ENCODE data around the gene WNT7B.

Gene WNT7B

GRCh38 chr22:45904236-45904635, 72.7 kb downstream of the WNT7B start:
- no peaks in the 10 kb centered on the region for H3K9me3 ChIP-seq (ENCODE audit: control insufficient read depth, low read length)
- H3K36me3 ChIP-seq (ENCODE audit: control insufficient read depth, insufficient read depth, low read length) = no peaks in the 10 kb centered on the region
- no peak overlapping the region for H3K4me3 ChIP-seq (ENCODE audit: extremely low read depth, insufficient read depth, low read length, poor library complexity, severe bottlenecking)
- WGBS, 2 experiments (ENCODE audit: insufficient coverage in 2 of 2) = 93 to 96% methylated on average over 5 to 6 of the region's 7 CpGs
- H3K27ac ChIP-seq (ENCODE audit: low read depth, low read length, severe bottlenecking) = peak overlapping the region; percentile 29
- H3K4me1 ChIP-seq (ENCODE audit: control insufficient read depth, insufficient read depth, low read length, poor library complexity, severe bottlenecking) = peaks cover 16% of the 10 kb centered on the region

- Histone ChIP-seq H3K27ac (ENCODE audit: low read depth, low read length, severe bottlenecking) (peak overlapping the region; percentile 29), H3K4me1 (ENCODE audit: control insufficient read depth, insufficient read depth, low read length, poor library complexity, severe bottlenecking) (peaks cover 16% of the 10 kb centered on the region), H3K36me3 (ENCODE audit: control insufficient read depth, insufficient read depth, low read length) (no peaks in the 10 kb centered on the region), H3K4me3 (ENCODE audit: extremely low read depth, insufficient read depth, low read length, poor library complexity, severe bottlenecking) (no peak overlapping the region), H3K9me3 (ENCODE audit: control insufficient read depth, low read length) (no peaks in the 10 kb centered on the region)
- WGBS, 2 experiments (ENCODE audit: insufficient coverage in 2 of 2) = 67 to 69% methylated on average over 20 of the region's 28 CpGs
Measured at GRCh38 chr22:45903355-45904135, 73.4 kb downstream of the WNT7B start.

- Histone ChIP-seq H3K36me3 (ENCODE audit: control insufficient read depth, insufficient read depth, low read length) (no peaks in the 10 kb centered on the region), H3K9me3 (ENCODE audit: control insufficient read depth, low read length) (no peaks in the 10 kb centered on the region), H3K4me1 (ENCODE audit: control insufficient read depth, insufficient read depth, low read length, poor library complexity, severe bottlenecking) (peaks cover 3% of the 10 kb centered on the region), H3K4me3 (ENCODE audit: extremely low read depth, insufficient read depth, low read length, poor library complexity, severe bottlenecking) (no peak overlapping the region), H3K27ac (ENCODE audit: low read depth, low read length, severe bottlenecking) (no peak overlapping the region)
- whole genome bisulfite sequencing, 2 experiments (ENCODE audit: insufficient coverage in 2 of 2) = 88 to 95% methylated on average over 4 to 6 of the region's 6 CpGs
Measured at GRCh38 chr22:45897736-45898135, 79.2 kb downstream of the WNT7B start.

- Histone ChIP-seq H3K36me3 (ENCODE audit: control insufficient read depth, insufficient read depth, low read length) (no peaks in the 10 kb centered on the region), H3K9me3 (ENCODE audit: control insufficient read depth, low read length) (no peaks in the 10 kb centered on the region), H3K4me3 (ENCODE audit: extremely low read depth, insufficient read depth, low read length, poor library complexity, severe bottlenecking) (no peak overlapping the region), H3K4me1 (ENCODE audit: control insufficient read depth, insufficient read depth, low read length, poor library complexity, severe bottlenecking) (peaks cover 3% of the 10 kb centered on the region), H3K27ac (ENCODE audit: low read depth, low read length, severe bottlenecking) (no peak overlapping the region)
- whole genome bisulfite sequencing, 2 experiments (ENCODE audit: insufficient coverage in 2 of 2) = 90 to 92% methylated on average over 1 to 2 of the region's 5 CpGs
Measured at GRCh38 chr22:45896964-45897538, 79.9 kb downstream of the WNT7B start.

GRCh38 chr22:45896153-45896951, 80.6 kb downstream of the WNT7B start:
- H3K9me3 ChIP-seq (ENCODE audit: control insufficient read depth, low read length) = no peaks in the 10 kb centered on the region
- 79 to 83% methylated on average over 20 of the region's 20 CpGs for WGBS, 2 experiments (ENCODE audit: insufficient coverage in 2 of 2)
- H3K36me3 ChIP-seq (ENCODE audit: control insufficient read depth, insufficient read depth, low read length) = no peaks in the 10 kb centered on the region
- H3K4me1 ChIP-seq (ENCODE audit: control insufficient read depth, insufficient read depth, low read length, poor library complexity, severe bottlenecking) = peaks cover 3% of the 10 kb centered on the region
- H3K27ac ChIP-seq (ENCODE audit: low read depth, low read length, severe bottlenecking) = no peak overlapping the region
- no peak overlapping the region for H3K4me3 ChIP-seq (ENCODE audit: extremely low read depth, insufficient read depth, low read length, poor library complexity, severe bottlenecking)

GRCh38 chr22:45895436-45896152, 81.4 kb downstream of the WNT7B start:
- Histone ChIP-seq H3K9me3 (ENCODE audit: control insufficient read depth, low read length) (no peaks in the 10 kb centered on the region), H3K36me3 (ENCODE audit: control insufficient read depth, insufficient read depth, low read length) (no peaks in the 10 kb centered on the region), H3K27ac (ENCODE audit: low read depth, low read length, severe bottlenecking) (no peak overlapping the region), H3K4me3 (ENCODE audit: extremely low read depth, insufficient read depth, low read length, poor library complexity, severe bottlenecking) (no peak overlapping the region), H3K4me1 (ENCODE audit: control insufficient read depth, insufficient read depth, low read length, poor library complexity, severe bottlenecking) (peaks cover 3% of the 10 kb centered on the region)
- 93 to 96% methylated on average over 15 to 17 of the region's 17 CpGs for WGBS, 2 experiments (ENCODE audit: insufficient coverage in 2 of 2)

GRCh38 chr22:45893516-45893915, 83.4 kb downstream of the WNT7B start:
- Histone ChIP-seq H3K36me3 (ENCODE audit: control insufficient read depth, insufficient read depth, low read length) (no peaks in the 10 kb centered on the region), H3K9me3 (ENCODE audit: control insufficient read depth, low read length) (no peaks in the 10 kb centered on the region), H3K4me3 (ENCODE audit: extremely low read depth, insufficient read depth, low read length, poor library complexity, severe bottlenecking) (no peak overlapping the region), H3K27ac (ENCODE audit: low read depth, low read length, severe bottlenecking) (no peak overlapping the region), H3K4me1 (ENCODE audit: control insufficient read depth, insufficient read depth, low read length, poor library complexity, severe bottlenecking) (peaks cover 3% of the 10 kb centered on the region)
- WGBS, 2 experiments (ENCODE audit: insufficient coverage in 2 of 2) = 80 to 83% methylated on average over 9 of the region's 9 CpGs

- H3K27ac ChIP-seq (ENCODE audit: low read depth, low read length, severe bottlenecking) = no peak overlapping the region
- H3K4me1 ChIP-seq (ENCODE audit: control insufficient read depth, insufficient read depth, low read length, poor library complexity, severe bottlenecking) = peaks cover 3% of the 10 kb centered on the region
- 87 to 89% methylated on average over 15 to 16 of the region's 16 CpGs for WGBS, 2 experiments (ENCODE audit: insufficient coverage in 2 of 2)
- no peaks in the 10 kb centered on the region for H3K9me3 ChIP-seq (ENCODE audit: control insufficient read depth, low read length)
- H3K4me3 ChIP-seq (ENCODE audit: extremely low read depth, insufficient read depth, low read length, poor library complexity, severe bottlenecking) = no peak overlapping the region
- H3K36me3 ChIP-seq (ENCODE audit: control insufficient read depth, insufficient read depth, low read length) = no peaks in the 10 kb centered on the region
Measured at GRCh38 chr22:45892681-45893461, 84.1 kb downstream of the WNT7B start.

- H3K9me3 ChIP-seq (ENCODE audit: control insufficient read depth, low read length) = no peaks in the 10 kb centered on the region
- no peak overlapping the region for H3K4me3 ChIP-seq (ENCODE audit: extremely low read depth, insufficient read depth, low read length, poor library complexity, severe bottlenecking)
- no peak overlapping the region for H3K27ac ChIP-seq (ENCODE audit: low read depth, low read length, severe bottlenecking)
- no peaks in the 10 kb centered on the region for H3K36me3 ChIP-seq (ENCODE audit: control insufficient read depth, insufficient read depth, low read length)
- H3K4me1 ChIP-seq (ENCODE audit: control insufficient read depth, insufficient read depth, low read length, poor library complexity, severe bottlenecking) = no peaks in the 10 kb centered on the region
- WGBS, 2 experiments (ENCODE audit: insufficient coverage in 2 of 2) = 90 to 91% methylated on average over 12 to 16 of the region's 22 CpGs
Measured at GRCh38 chr22:45891996-45892621, 84.9 kb downstream of the WNT7B start.
